Type B pancreatic cell (in vitro differentiated cells): Measurements from ENCODE around the gene STIM2. TPM values are rescaled to one million over a fixed set of nuclear protein-coding genes. Genes with fewer than 3 reads are reported as not detected.

Experiments used
- DNase-seq: peaks from one replicate; pipeline ENCODE4 v3.0.0; 2021; ENCODE audit warnings: mixed read lengths; ENCODE audit not compliant: unreplicated experiment; ENCODE audit errors: extremely low spot score
- H3K27ac Mint-ChIP-seq: 2 replicates; pipeline ENCODE4 v1.8.0; 2021; ENCODE audit warnings: mild to moderate bottlenecking, mixed read lengths
- H3K27me3 Mint-ChIP-seq: 2 replicates; pipeline ENCODE4 v1.8.0; 2021; ENCODE audit warnings: mixed read lengths
- H3K36me3 Mint-ChIP-seq: 2 replicates; pipeline ENCODE4 v1.8.0; 2021; ENCODE audit warnings: mixed read lengths
- H3K4me1 Mint-ChIP-seq: one replicate; pipeline ENCODE4 v1.8.0; 2021; ENCODE audit warnings: mixed read lengths; ENCODE audit not compliant: unreplicated experiment
- H3K4me3 Mint-ChIP-seq: 2 replicates; pipeline ENCODE4 v1.8.0; 2021; ENCODE audit warnings: mild to moderate bottlenecking, mixed read lengths
- H3K9me3 Mint-ChIP-seq: 2 replicates; pipeline ENCODE4 v1.8.0; 2021; ENCODE audit warnings: mixed read lengths
- total RNA-seq: library from RNA; stranded (reverse); gene quantifications from 2 replicates; pipeline ENCODE4 v1.2.1, GENCODE V29; 2021; ENCODE audit warnings: low replicate concordance
- TF ChIP-seq, protein P1 (sequence below): fragments of 200-600 bp; sonication (generic); conservative IDR thresholded peaks from 2 replicates; pipeline ENCODE4 v1.5.0; 2021; ENCODE audit warnings: antibody characterized with exemption, mild to moderate bottlenecking

Gene STIM2
- total RNA-seq, 1 donor from 2014 or later = 36.2 TPM

DNA sequence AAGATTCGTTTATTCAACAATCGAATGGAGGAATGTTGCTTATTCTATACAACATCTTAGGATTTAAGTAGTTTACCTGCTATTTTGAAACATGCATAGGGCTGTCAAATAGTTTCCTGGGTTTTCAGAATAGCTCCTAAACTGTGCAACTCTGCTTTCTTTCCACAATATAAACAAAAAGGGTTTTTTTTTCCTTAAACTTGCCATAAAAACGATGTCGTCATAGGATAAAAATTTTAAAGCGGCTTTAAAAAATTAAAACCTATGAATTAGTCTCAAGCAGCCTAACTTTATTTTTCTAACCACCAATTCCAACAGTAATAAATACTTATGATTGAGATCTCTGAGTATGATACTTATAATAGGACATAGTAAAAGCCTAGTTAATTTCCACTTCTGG lies 21.6 kb upstream of the STIM2 start:
- Mint-ChIP-seq H3K36me3 (no peaks in the 10 kb centered on the region), H3K27me3 (no peaks in the 10 kb centered on the region), H3K9me3 (peaks cover 4% of the 10 kb centered on the region), H3K27ac (no peak overlapping the region), H3K4me3 (no peak overlapping the region), H3K4me1 (peaks cover 6% of the 10 kb centered on the region)
- DNase-seq = no peak
- TF ChIP-seq, protein P1, sequence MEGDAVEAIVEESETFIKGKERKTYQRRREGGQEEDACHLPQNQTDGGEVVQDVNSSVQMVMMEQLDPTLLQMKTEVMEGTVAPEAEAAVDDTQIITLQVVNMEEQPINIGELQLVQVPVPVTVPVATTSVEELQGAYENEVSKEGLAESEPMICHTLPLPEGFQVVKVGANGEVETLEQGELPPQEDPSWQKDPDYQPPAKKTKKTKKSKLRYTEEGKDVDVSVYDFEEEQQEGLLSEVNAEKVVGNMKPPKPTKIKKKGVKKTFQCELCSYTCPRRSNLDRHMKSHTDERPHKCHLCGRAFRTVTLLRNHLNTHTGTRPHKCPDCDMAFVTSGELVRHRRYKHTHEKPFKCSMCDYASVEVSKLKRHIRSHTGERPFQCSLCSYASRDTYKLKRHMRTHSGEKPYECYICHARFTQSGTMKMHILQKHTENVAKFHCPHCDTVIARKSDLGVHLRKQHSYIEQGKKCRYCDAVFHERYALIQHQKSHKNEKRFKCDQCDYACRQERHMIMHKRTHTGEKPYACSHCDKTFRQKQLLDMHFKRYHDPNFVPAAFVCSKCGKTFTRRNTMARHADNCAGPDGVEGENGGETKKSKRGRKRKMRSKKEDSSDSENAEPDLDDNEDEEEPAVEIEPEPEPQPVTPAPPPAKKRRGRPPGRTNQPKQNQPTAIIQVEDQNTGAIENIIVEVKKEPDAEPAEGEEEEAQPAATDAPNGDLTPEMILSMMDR = no peak

DNA sequence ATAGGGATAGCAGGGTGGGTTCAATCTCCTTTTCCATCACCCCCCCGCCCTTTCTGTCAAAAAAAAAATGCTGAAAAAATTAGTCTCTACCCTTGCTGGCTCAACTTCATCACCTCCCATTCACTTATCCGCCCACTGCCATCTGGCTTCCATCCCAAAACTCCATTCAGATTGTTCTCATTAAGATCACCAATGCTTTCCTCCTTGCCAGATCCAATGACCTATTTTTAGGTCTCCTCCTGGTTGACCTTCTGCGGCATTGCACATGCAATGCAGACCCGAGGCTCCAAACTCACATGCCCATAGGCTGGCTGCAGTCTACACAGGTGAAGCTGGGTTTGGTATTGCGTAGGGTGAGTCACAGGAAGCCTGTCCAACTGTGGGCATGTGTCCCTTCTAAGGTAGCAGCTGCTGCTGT lies 21.1 kb upstream of the STIM2 start:
- no peaks in the 10 kb centered on the region for H3K36me3 Mint-ChIP-seq
- H3K4me1 Mint-ChIP-seq = peaks cover 6% of the 10 kb centered on the region
- no peak for DNase-seq
- no peaks in the 10 kb centered on the region for H3K27me3 Mint-ChIP-seq
- H3K9me3 Mint-ChIP-seq = no peaks in the 10 kb centered on the region
- H3K27ac Mint-ChIP-seq = no peak overlapping the region
- no peak overlapping the region for H3K4me3 Mint-ChIP-seq
- TF ChIP-seq, protein P1 = no peak

- Mint-ChIP-seq H3K4me1 (peaks cover 6% of the 10 kb centered on the region), H3K4me3 (no peak overlapping the region), H3K36me3 (no peaks in the 10 kb centered on the region), H3K27me3 (no peaks in the 10 kb centered on the region), H3K9me3 (no peaks in the 10 kb centered on the region), H3K27ac (no peak overlapping the region)
- TF ChIP-seq, protein P1 = no peak
- DNase-seq = no peak
These were observed 19.9 kb upstream of the STIM2 start for GRCh38 chr4:26840786-26841185.

GRCh38 chr4:26842911-26843310 lies 17.7 kb upstream of the STIM2 start:
- no peak for DNase-seq
- Mint-ChIP-seq H3K4me1 (peaks cover 6% of the 10 kb centered on the region), H3K9me3 (no peaks in the 10 kb centered on the region), H3K36me3 (no peaks in the 10 kb centered on the region), H3K27me3 (no peaks in the 10 kb centered on the region), H3K27ac (no peak overlapping the region), H3K4me3 (no peak overlapping the region)
- TF ChIP-seq, protein P1 = no peak

- no peak for DNase-seq
- H3K27ac Mint-ChIP-seq = no peak overlapping the region
- no peaks in the 10 kb centered on the region for H3K27me3 Mint-ChIP-seq
- no peak overlapping the region for H3K4me3 Mint-ChIP-seq
- H3K4me1 Mint-ChIP-seq = no peaks in the 10 kb centered on the region
- H3K36me3 Mint-ChIP-seq = no peaks in the 10 kb centered on the region
- TF ChIP-seq, protein P1 = no peak
- H3K9me3 Mint-ChIP-seq = no peaks in the 10 kb centered on the region
These were observed 10.1 kb upstream of the STIM2 start for GRCh38 chr4:26850528-26850927.

DNA sequence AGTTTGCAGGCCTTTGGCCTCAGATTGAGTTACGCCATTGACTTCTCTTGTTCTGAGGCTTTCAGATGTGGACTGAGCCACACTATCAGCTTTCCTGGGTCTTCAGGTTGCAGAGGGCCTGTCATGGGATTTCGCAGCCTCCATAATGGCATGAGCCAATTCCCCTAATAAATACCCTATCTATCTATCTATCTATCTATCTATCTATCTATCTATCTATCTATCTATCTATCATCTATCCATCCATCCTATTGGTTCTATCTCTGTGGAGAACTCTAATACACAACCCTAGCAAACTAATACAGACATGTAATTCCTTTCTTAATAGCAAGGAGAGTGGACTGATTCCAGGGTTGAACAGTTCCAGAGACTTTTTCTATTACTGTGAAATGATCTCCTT lies 9.5 kb upstream of the STIM2 start:
- no peak overlapping the region for H3K27ac Mint-ChIP-seq
- H3K4me1 Mint-ChIP-seq = no peaks in the 10 kb centered on the region
- H3K27me3 Mint-ChIP-seq = no peaks in the 10 kb centered on the region
- H3K36me3 Mint-ChIP-seq = no peaks in the 10 kb centered on the region
- H3K9me3 Mint-ChIP-seq = no peaks in the 10 kb centered on the region
- no peak overlapping the region for H3K4me3 Mint-ChIP-seq
- TF ChIP-seq, protein P1 = no peak
- DNase-seq = no peak
